Raji (cell line): ENCODE results near the gene PCDHGA2.

Experiments used
- POLR2A ChIP-seq: IDR thresholded peaks from 2 replicates; pipeline ENCODE4 v1.6.1; 2011; ENCODE audit warnings: low read depth, low read length, control low read depth; ENCODE audit not compliant: insufficient read depth

The PCDHGA2 gene

GRCh38 chr5:141389153-141390042 lies 50.8 kb downstream of the PCDHGA2 start:
- no peak for TF ChIP-seq POLR2A

GRCh38 chr5:141392429-141393198 lies 54.1 kb downstream of the PCDHGA2 start, which contains the start of gene PCDHGA8:
TSS of gene PCDHGA8 (plus strand) at chr5:141392633. CDS start at chr5:141392814, 181 bp downstream.
- TF ChIP-seq POLR2A = no peak
